ENCODE data around the gene ACTR5. TPM values are rescaled to one million over a fixed set of nuclear protein-coding genes. Genes with fewer than 3 reads are reported as not detected.

The ACTR5 gene
- total RNA-seq, 1 experiment from 2014 or later, result 20.0 TPM

- H3K36me3 ChIP-seq (ENCODE audit: control insufficient read depth, insufficient read depth, low read length), result no peaks in the 10 kb centered on the region
- DNase-seq, result no peak
- H3K9me3 ChIP-seq, result no peaks in the 10 kb centered on the region
- no peaks in the 10 kb centered on the region for H3K4me1 ChIP-seq
- ChIA-PET CTCF (no interaction called here), POLR2A (no interaction called here)
- peaks cover 3% of the 10 kb centered on the region for H3K27me3 ChIP-seq (replicated peaks; ENCODE audit: control insufficient read depth, insufficient read depth, low read length)
- Mint-ChIP-seq H3K27ac (ENCODE audit: unreplicated experiment) (no peak overlapping the region), H3K4me3 (ENCODE audit: unreplicated experiment) (no peak overlapping the region), H3K4me1 (ENCODE audit: low read depth, unreplicated experiment) (no peaks in the 10 kb centered on the region), H3K36me3 (ENCODE audit: insufficient read depth, unreplicated experiment) (no peaks in the 10 kb centered on the region), H3K9me3 (ENCODE audit: unreplicated experiment) (no peaks in the 10 kb centered on the region), H3K27me3 (ENCODE audit: insufficient read depth, unreplicated experiment) (peaks cover 15% of the 10 kb centered on the region)
- intact Hi-C loops (cut with micrococcal nuclease; ENCODE audit: unreplicated experiment), result no loop called here
- no peak overlapping the region for H3K4me3 ChIP-seq (ENCODE audit: low read depth, low read length)
- TF ChIP-seq CTCF (IDR thresholded peaks at IDR 0.05; ENCODE audit: insufficient read depth in 1 of 2, low read depth in 1 of 2, low read length in 1 of 2, severe bottlenecking in 1 of 2, unreplicated experiment in 1 of 2), result no peak
- no TSS peak for BruUV-seq (replicated peaks)
These were observed 47.3 kb upstream of the ACTR5 start for GRCh38 chr20:38700926-38701325.

GRCh38 chr20:38703526-38703925, 44.7 kb upstream of the ACTR5 start:
- no peaks in the 10 kb centered on the region for H3K4me1 Mint-ChIP-seq (ENCODE audit: low read depth, unreplicated experiment)
- ChIA-PET POLR2A (no interaction called here), CTCF (interaction anchor here (1.1 kb wide), 1 partner anchor 36 kb away, joined by 3 read pairs; no protein-coding TSS in a partner anchor)
- intact Hi-C loops (cut with micrococcal nuclease; ENCODE audit: unreplicated experiment), result no loop called here
- DNase-seq, result no peak
- Histone ChIP-seq H3K4me3 (ENCODE audit: low read depth, low read length) (no peak overlapping the region), H3K36me3 (ENCODE audit: control insufficient read depth, insufficient read depth, low read length) (no peaks in the 10 kb centered on the region), H3K4me1 (no peaks in the 10 kb centered on the region), H3K9me3 (no peaks in the 10 kb centered on the region), H3K27me3 (replicated peaks; ENCODE audit: control insufficient read depth, insufficient read depth, low read length) (peaks cover 3% of the 10 kb centered on the region)
- no peaks in the 10 kb centered on the region for H3K36me3 Mint-ChIP-seq (ENCODE audit: insufficient read depth, unreplicated experiment)
- no peaks in the 10 kb centered on the region for H3K9me3 Mint-ChIP-seq (ENCODE audit: unreplicated experiment)
- H3K27me3 Mint-ChIP-seq (ENCODE audit: insufficient read depth, unreplicated experiment), result peaks cover 17% of the 10 kb centered on the region
- no peak overlapping the region for H3K4me3 Mint-ChIP-seq (ENCODE audit: unreplicated experiment)
- H3K27ac Mint-ChIP-seq (ENCODE audit: unreplicated experiment), result no peak overlapping the region
- BruUV-seq (replicated peaks), result no TSS peak
- TF ChIP-seq CTCF (IDR thresholded peaks at IDR 0.05; ENCODE audit: insufficient read depth in 1 of 2, low read depth in 1 of 2, low read length in 1 of 2, severe bottlenecking in 1 of 2, unreplicated experiment in 1 of 2), result no peak

- Histone ChIP-seq H3K36me3 (ENCODE audit: control insufficient read depth, insufficient read depth, low read length) (no peaks in the 10 kb centered on the region), H3K9me3 (no peaks in the 10 kb centered on the region), H3K27me3 (replicated peaks; ENCODE audit: control insufficient read depth, insufficient read depth, low read length) (peaks cover 3% of the 10 kb centered on the region), H3K4me3 (ENCODE audit: low read depth, low read length) (no peak overlapping the region), H3K4me1 (no peaks in the 10 kb centered on the region)
- DNase-seq, result no peak
- Mint-ChIP-seq H3K36me3 (ENCODE audit: insufficient read depth, unreplicated experiment) (no peaks in the 10 kb centered on the region), H3K4me1 (ENCODE audit: low read depth, unreplicated experiment) (no peaks in the 10 kb centered on the region), H3K9me3 (ENCODE audit: unreplicated experiment) (no peaks in the 10 kb centered on the region), H3K4me3 (ENCODE audit: unreplicated experiment) (no peak overlapping the region), H3K27ac (ENCODE audit: unreplicated experiment) (no peak overlapping the region), H3K27me3 (ENCODE audit: insufficient read depth, unreplicated experiment) (peaks cover 20% of the 10 kb centered on the region)
- CTCF ChIA-PET, result interaction anchor here (1.1 kb wide), 1 partner anchor 36 kb away, joined by 3 read pairs; no protein-coding TSS in a partner anchor
- intact Hi-C loops (cut with micrococcal nuclease; ENCODE audit: unreplicated experiment), result no loop called here
- BruUV-seq (replicated peaks), result no TSS peak
- TF ChIP-seq CTCF (IDR thresholded peaks at IDR 0.05; ENCODE audit: insufficient read depth in 1 of 2, low read depth in 1 of 2, low read length in 1 of 2, severe bottlenecking in 1 of 2, unreplicated experiment in 1 of 2), result no peak
- POLR2A ChIA-PET, result no interaction called here
These were observed 44.1 kb upstream of the ACTR5 start for GRCh38 chr20:38704136-38704535.

All from Caco-2 (cell line).